HL-60 (cell line): ENCODE results near the gene SCN3A.

Experiments
- GABPA ChIP-seq: IDR thresholded peaks from 2 replicates; pipeline ENCODE4 v1.6.1; 2012; ENCODE audit warnings: low read depth
- POLR2AphosphoS5 ChIP-seq: IDR thresholded peaks from 2 replicates; pipeline ENCODE4 v1.6.1; 2012; ENCODE audit warnings: low read depth
- TF ChIP-seq, protein P1 (sequence below): IDR thresholded peaks from one replicate; pipeline ENCODE4 v1.5.1; 2011; ENCODE audit warnings: low read length, control low read depth, inconsistent platforms; ENCODE audit not compliant: insufficient read depth
- TF ChIP-seq, protein P2 (sequence below): IDR thresholded peaks from 2 replicates; pipeline ENCODE4 v1.6.1; 2012; ENCODE audit warnings: low read depth; ENCODE audit not compliant: insufficient replicate concordance

DNA sequence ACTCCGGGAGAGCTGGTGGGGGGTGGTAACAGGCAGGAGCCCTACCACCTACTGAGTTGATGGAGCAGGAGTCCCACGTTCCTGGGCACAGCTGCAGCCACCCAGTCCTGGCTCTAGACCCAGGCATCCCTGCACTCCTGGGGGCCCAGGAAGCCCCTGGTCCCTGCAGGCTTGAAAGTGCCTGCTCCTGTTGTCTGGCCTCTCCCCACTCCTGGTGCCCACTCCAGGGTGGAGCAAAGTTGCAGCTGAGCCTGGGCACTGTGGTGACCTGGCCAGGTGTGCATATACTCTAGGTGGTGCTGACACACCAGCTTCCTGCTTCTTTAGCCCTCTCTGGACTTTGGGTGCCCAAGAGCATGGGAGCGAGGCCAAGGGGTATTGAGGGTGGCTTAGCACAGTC lies 129.5 kb downstream of the SCN3A start:
- TF ChIP-seq, protein P1, sequence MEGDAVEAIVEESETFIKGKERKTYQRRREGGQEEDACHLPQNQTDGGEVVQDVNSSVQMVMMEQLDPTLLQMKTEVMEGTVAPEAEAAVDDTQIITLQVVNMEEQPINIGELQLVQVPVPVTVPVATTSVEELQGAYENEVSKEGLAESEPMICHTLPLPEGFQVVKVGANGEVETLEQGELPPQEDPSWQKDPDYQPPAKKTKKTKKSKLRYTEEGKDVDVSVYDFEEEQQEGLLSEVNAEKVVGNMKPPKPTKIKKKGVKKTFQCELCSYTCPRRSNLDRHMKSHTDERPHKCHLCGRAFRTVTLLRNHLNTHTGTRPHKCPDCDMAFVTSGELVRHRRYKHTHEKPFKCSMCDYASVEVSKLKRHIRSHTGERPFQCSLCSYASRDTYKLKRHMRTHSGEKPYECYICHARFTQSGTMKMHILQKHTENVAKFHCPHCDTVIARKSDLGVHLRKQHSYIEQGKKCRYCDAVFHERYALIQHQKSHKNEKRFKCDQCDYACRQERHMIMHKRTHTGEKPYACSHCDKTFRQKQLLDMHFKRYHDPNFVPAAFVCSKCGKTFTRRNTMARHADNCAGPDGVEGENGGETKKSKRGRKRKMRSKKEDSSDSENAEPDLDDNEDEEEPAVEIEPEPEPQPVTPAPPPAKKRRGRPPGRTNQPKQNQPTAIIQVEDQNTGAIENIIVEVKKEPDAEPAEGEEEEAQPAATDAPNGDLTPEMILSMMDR: no peak
- TF ChIP-seq POLR2AphosphoS5 (no peak), GABPA (no peak)
- TF ChIP-seq, protein P2, sequence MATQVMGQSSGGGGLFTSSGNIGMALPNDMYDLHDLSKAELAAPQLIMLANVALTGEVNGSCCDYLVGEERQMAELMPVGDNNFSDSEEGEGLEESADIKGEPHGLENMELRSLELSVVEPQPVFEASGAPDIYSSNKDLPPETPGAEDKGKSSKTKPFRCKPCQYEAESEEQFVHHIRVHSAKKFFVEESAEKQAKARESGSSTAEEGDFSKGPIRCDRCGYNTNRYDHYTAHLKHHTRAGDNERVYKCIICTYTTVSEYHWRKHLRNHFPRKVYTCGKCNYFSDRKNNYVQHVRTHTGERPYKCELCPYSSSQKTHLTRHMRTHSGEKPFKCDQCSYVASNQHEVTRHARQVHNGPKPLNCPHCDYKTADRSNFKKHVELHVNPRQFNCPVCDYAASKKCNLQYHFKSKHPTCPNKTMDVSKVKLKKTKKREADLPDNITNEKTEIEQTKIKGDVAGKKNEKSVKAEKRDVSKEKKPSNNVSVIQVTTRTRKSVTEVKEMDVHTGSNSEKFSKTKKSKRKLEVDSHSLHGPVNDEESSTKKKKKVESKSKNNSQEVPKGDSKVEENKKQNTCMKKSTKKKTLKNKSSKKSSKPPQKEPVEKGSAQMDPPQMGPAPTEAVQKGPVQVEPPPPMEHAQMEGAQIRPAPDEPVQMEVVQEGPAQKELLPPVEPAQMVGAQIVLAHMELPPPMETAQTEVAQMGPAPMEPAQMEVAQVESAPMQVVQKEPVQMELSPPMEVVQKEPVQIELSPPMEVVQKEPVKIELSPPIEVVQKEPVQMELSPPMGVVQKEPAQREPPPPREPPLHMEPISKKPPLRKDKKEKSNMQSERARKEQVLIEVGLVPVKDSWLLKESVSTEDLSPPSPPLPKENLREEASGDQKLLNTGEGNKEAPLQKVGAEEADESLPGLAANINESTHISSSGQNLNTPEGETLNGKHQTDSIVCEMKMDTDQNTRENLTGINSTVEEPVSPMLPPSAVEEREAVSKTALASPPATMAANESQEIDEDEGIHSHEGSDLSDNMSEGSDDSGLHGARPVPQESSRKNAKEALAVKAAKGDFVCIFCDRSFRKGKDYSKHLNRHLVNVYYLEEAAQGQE: no peak
